H9 (cell line): ENCODE measurements around the gene IL13RA2. TPM values are rescaled to one million over a fixed set of nuclear protein-coding genes. Genes with fewer than 3 reads are reported as not detected.

Experiments
- DNase-seq: peaks from one replicate; pipeline ENCODE4 v3.0.0-alpha.2; 2017
- H2AFZ ChIP-seq: one replicate; pipeline ENCODE4 v1.6.1; 2013; ENCODE audit warnings: mild to moderate bottlenecking, low read length, control low read depth, moderate library complexity
- H2AK5ac ChIP-seq: 2 replicates; pipeline ENCODE4 v1.6.1; 2013; ENCODE audit warnings: low read length, control low read depth, mixed read lengths; ENCODE audit not compliant: insufficient read length
- H2BK120ac ChIP-seq: one replicate; pipeline ENCODE4 v1.6.1; 2013; ENCODE audit warnings: low read depth, mild to moderate bottlenecking, low read length, control low read depth, inconsistent platforms; ENCODE audit not compliant: poor library complexity, severe bottlenecking
- H2BK12ac ChIP-seq: 2 replicates; pipeline ENCODE4 v1.6.1; 2013; ENCODE audit warnings: low read length, control low read depth, mixed read lengths, low read depth; ENCODE audit not compliant: insufficient read length
- H2BK15ac ChIP-seq: 2 replicates; pipeline ENCODE4 v1.6.1; 2013; ENCODE audit warnings: low read depth, low read length, control low read depth
- H2BK20ac ChIP-seq: one replicate; pipeline ENCODE4 v1.6.1; 2013; ENCODE audit warnings: low read depth, mild to moderate bottlenecking, low read length, control low read depth, inconsistent platforms; ENCODE audit not compliant: poor library complexity, severe bottlenecking
- H2BK5ac ChIP-seq: 2 replicates; pipeline ENCODE4 v1.6.1; 2013; ENCODE audit warnings: low read length, control low read depth, mixed read lengths; ENCODE audit not compliant: insufficient read length
- H3K14ac ChIP-seq: 2 replicates; pipeline ENCODE4 v1.6.1; 2013; ENCODE audit warnings: low read length, control low read depth; ENCODE audit not compliant: insufficient read depth
- H3K18ac ChIP-seq: 2 replicates; pipeline ENCODE4 v1.6.1; 2013; ENCODE audit warnings: low read depth, mild to moderate bottlenecking, mixed read lengths, low read length, control low read depth; ENCODE audit not compliant: insufficient read length
- H3K23ac ChIP-seq: 2 replicates; pipeline ENCODE4 v1.6.1; 2013; ENCODE audit warnings: low read length, control low read depth, mixed read lengths, low read depth; ENCODE audit not compliant: insufficient read length
- H3K23me2 ChIP-seq: 2 replicates; pipeline ENCODE4 v1.6.1; 2013; ENCODE audit warnings: low read depth, mild to moderate bottlenecking, mixed read lengths, low read length, control low read depth; ENCODE audit not compliant: insufficient read length, poor library complexity, severe bottlenecking
- H3K27ac ChIP-seq: 2 replicates; pipeline ENCODE4 v1.5.1; 2013; ENCODE audit warnings: low read length, control low read depth, mixed read lengths, low read depth; ENCODE audit not compliant: insufficient read length
- H3K27me3 ChIP-seq: 2 replicates; pipeline ENCODE4 v1.6.1; 2013; ENCODE audit warnings: low read length, control low read depth, inconsistent platforms; ENCODE audit not compliant: insufficient read depth
- H3K4ac ChIP-seq: 2 replicates; pipeline ENCODE4 v1.6.1; 2013; ENCODE audit warnings: low read depth, mild to moderate bottlenecking, control low read depth, inconsistent platforms, low read length, moderate library complexity
- H3K4me1 ChIP-seq: 2 replicates; pipeline ENCODE4 v1.6.1; 2013; ENCODE audit warnings: low read length, control low read depth, inconsistent platforms; ENCODE audit not compliant: insufficient read depth
- H3K4me2 ChIP-seq: 2 replicates; pipeline ENCODE4 v1.6.1; 2013; ENCODE audit warnings: low read length, control low read depth, mixed read lengths; ENCODE audit not compliant: insufficient read length, insufficient read depth
- H3K56ac ChIP-seq: 2 replicates; pipeline ENCODE4 v1.6.1; 2013; ENCODE audit warnings: low read depth, mild to moderate bottlenecking, mixed read lengths, low read length, control low read depth; ENCODE audit not compliant: insufficient read length
- H3K79me1 ChIP-seq: 2 replicates; pipeline ENCODE4 v1.6.1; 2013; ENCODE audit warnings: low read depth, mild to moderate bottlenecking, moderate library complexity, low read length, control low read depth, inconsistent platforms; ENCODE audit not compliant: insufficient read depth, poor library complexity, severe bottlenecking
- H3K79me2 ChIP-seq: 2 replicates; pipeline ENCODE4 v1.6.1; 2013; ENCODE audit warnings: low read length, control low read depth, inconsistent platforms; ENCODE audit not compliant: insufficient read depth
- H3K9ac ChIP-seq: 2 replicates; pipeline ENCODE4 v1.6.1; 2013; ENCODE audit warnings: low read length, control low read depth, mixed read lengths; ENCODE audit not compliant: insufficient read length; ENCODE audit errors: extremely low read depth
- H3K9me3 ChIP-seq: one replicate; pipeline ENCODE4 v1.6.1; 2013; ENCODE audit warnings: low read depth, low read length, inconsistent platforms; ENCODE audit not compliant: control insufficient read depth
- H3T11ph ChIP-seq: one replicate; pipeline ENCODE4 v1.6.1; 2013; ENCODE audit warnings: mild to moderate bottlenecking, low read length, control low read depth, inconsistent platforms
- H4K20me1 ChIP-seq: one replicate; pipeline ENCODE4 v1.6.1; 2013; ENCODE audit not compliant: control insufficient read depth, insufficient read length, insufficient read depth
- H4K5ac ChIP-seq: 2 replicates; pipeline ENCODE4 v1.6.1; 2013; ENCODE audit warnings: low read depth, mild to moderate bottlenecking, mixed read lengths, low read length, control low read depth; ENCODE audit not compliant: insufficient read length
- H4K8ac ChIP-seq: replicated peaks from 2 replicates; pipeline ENCODE4 v1.6.1; 2013; ENCODE audit warnings: low read length, control low read depth, mixed read lengths, low read depth; ENCODE audit not compliant: insufficient read length
- H4K91ac ChIP-seq: 2 replicates; pipeline ENCODE4 v1.6.1; 2013; ENCODE audit warnings: low read depth, mild to moderate bottlenecking, moderate library complexity, mixed read lengths, low read length, control low read depth; ENCODE audit not compliant: insufficient read length
- H3K27ac Mint-ChIP-seq, 3 experiments: 2 replicates in 2 of 3; 3 replicates in 1 of 3; pipeline ENCODE4 v1.8.0; 2020 to 2021; ENCODE audit warnings: mixed read lengths in 3 of 3, mild to moderate bottlenecking in 1 of 3, moderate library complexity in 1 of 3
- H3K27me3 Mint-ChIP-seq: 2 replicates; pipeline ENCODE4 v1.8.0; 2021; ENCODE audit warnings: low read depth, mild to moderate bottlenecking, moderate library complexity, mixed read lengths
- H3K36me3 Mint-ChIP-seq, 3 experiments: 2 replicates in 2 of 3; 3 replicates in 1 of 3; pipeline ENCODE4 v1.8.0; 2020 to 2021; ENCODE audit warnings: low read depth in 3 of 3, mixed read lengths in 3 of 3; ENCODE audit not compliant: insufficient read depth in 1 of 3
- H3K4me1 Mint-ChIP-seq, 2 experiments: 2 replicates each; pipeline ENCODE4 v1.8.0; 2020; ENCODE audit warnings: mixed read lengths in 2 of 2
- H3K4me3 Mint-ChIP-seq, 2 experiments: 2 replicates in 1 of 2; 3 replicates in 1 of 2; pipeline ENCODE4 v1.8.0; 2020 to 2021; ENCODE audit warnings: mild to moderate bottlenecking in 2 of 2, mixed read lengths in 2 of 2, moderate library complexity in 1 of 2
- H3K9me3 Mint-ChIP-seq, 2 experiments: 2 replicates in 1 of 2; 3 replicates in 1 of 2; pipeline ENCODE4 v1.8.0; 2020; ENCODE audit warnings: mild to moderate bottlenecking in 2 of 2, mixed read lengths in 2 of 2, moderate library complexity in 1 of 2
- WGBS: extraction: QIAGEN DNeasy Blood & Tissue Kit; methylation state at CpG from one replicate; pipeline ENCODE4 v1.1.7; 2013; ENCODE audit warnings: missing lambda C conversion rate, low lambda C conversion rate, mixed read lengths; ENCODE audit not compliant: insufficient read length; ENCODE audit errors: extremely low coverage; 5-methylcytosine and 5-hydroxymethylcytosine counted together
- total RNA-seq: library from RNA; stranded (reverse); gene quantifications from 2 replicates; pipeline ENCODE4 v1.2.1, GENCODE V29; 2021
- TF ChIP-seq, protein P1 (sequence below): fragments of 200-600 bp; sonication (generic); conservative IDR thresholded peaks from 3 replicates; pipeline ENCODE4 v1.8.0; 2021; ENCODE audit warnings: antibody characterized with exemption, mild to moderate bottlenecking

The IL13RA2 gene
- total RNA-seq, 1 experiment from 2014 or later = not detected

DNA sequence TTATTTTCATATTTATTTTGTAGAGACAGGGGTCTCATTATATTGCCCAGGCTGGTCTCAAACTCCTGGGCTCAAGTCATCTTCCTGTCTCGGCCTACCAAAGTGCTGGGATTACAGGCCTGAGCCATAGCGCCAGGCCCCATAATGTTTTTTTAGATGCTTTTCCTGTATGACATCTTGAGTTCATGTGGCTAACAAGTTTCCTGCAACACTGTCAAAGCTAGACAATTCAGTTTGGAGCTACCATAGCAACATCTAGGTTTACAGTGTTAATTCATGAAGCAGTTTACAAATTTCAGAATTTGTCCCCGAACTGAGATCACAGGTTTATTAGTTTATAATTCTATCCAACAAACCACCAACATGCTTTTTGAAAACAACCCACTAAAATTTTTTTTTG, 6.4 kb upstream of the IL13RA2 start:
- peaks cover 5% of the 10 kb centered on the region for H3K27me3 Mint-ChIP-seq
- no peak overlapping the region for H4K5ac ChIP-seq
- no peak overlapping the region for H2BK120ac ChIP-seq
- H3K27me3 ChIP-seq = no peaks in the 10 kb centered on the region
- no peak overlapping the region for H3K27ac ChIP-seq
- no peak overlapping the region for H2BK20ac ChIP-seq
- H4K8ac ChIP-seq = no peak overlapping the region
- no peak overlapping the region for H3K14ac ChIP-seq
- H3K4me1 Mint-ChIP-seq = no peaks in the 10 kb centered on the region
- H3K4me2 ChIP-seq = no peak overlapping the region
- no peaks in the 10 kb centered on the region for H3K79me2 ChIP-seq
- H3T11ph ChIP-seq = no peak overlapping the region
- no peaks in the 10 kb centered on the region for H3K9me3 ChIP-seq
- H3K4ac ChIP-seq = no peak overlapping the region
- no peak overlapping the region for H3K56ac ChIP-seq
- DNase-seq = no peak
- H4K20me1 ChIP-seq = no peaks in the 10 kb centered on the region
- H4K91ac ChIP-seq = no peak overlapping the region
- H3K36me3 Mint-ChIP-seq = no peaks in the 10 kb centered on the region
- no peak overlapping the region for H3K9ac ChIP-seq
- no peak overlapping the region for H2AFZ ChIP-seq
- no peaks in the 10 kb centered on the region for H3K79me1 ChIP-seq
- no peaks in the 10 kb centered on the region for H3K4me1 ChIP-seq
- H2BK15ac ChIP-seq = no peak overlapping the region
- no peaks in the 10 kb centered on the region for H3K9me3 Mint-ChIP-seq
- TF ChIP-seq, protein P1, sequence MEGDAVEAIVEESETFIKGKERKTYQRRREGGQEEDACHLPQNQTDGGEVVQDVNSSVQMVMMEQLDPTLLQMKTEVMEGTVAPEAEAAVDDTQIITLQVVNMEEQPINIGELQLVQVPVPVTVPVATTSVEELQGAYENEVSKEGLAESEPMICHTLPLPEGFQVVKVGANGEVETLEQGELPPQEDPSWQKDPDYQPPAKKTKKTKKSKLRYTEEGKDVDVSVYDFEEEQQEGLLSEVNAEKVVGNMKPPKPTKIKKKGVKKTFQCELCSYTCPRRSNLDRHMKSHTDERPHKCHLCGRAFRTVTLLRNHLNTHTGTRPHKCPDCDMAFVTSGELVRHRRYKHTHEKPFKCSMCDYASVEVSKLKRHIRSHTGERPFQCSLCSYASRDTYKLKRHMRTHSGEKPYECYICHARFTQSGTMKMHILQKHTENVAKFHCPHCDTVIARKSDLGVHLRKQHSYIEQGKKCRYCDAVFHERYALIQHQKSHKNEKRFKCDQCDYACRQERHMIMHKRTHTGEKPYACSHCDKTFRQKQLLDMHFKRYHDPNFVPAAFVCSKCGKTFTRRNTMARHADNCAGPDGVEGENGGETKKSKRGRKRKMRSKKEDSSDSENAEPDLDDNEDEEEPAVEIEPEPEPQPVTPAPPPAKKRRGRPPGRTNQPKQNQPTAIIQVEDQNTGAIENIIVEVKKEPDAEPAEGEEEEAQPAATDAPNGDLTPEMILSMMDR = no peak
- no peak overlapping the region for H2AK5ac ChIP-seq
- H3K4me3 Mint-ChIP-seq = no peak overlapping the region
- no peak overlapping the region for H3K18ac ChIP-seq
- H2BK5ac ChIP-seq = no peak overlapping the region
- WGBS = no CpG with 5 or more reads among the region's 3 CpGs
- H3K23ac ChIP-seq = no peak overlapping the region
- no peak overlapping the region for H2BK12ac ChIP-seq
- no peak overlapping the region for H3K27ac Mint-ChIP-seq
- no peaks in the 10 kb centered on the region for H3K23me2 ChIP-seq
